Bladder microvascular endothelial cell (primary cell): ENCODE measurements around the gene NKAIN2. TPM values are rescaled to one million over a fixed set of nuclear protein-coding genes. Genes with fewer than 3 reads are reported as not detected.

Experiments used
- total RNA-seq: library from RNA; depleted of rRNA; stranded (reverse); fragments of >200 nt; gene quantifications from 2 replicates; pipeline ENCODE4 v1.2.3, GENCODE V29; 2014

Gene NKAIN2
- not detected in 2 replicates for total RNA-seq

DNA sequence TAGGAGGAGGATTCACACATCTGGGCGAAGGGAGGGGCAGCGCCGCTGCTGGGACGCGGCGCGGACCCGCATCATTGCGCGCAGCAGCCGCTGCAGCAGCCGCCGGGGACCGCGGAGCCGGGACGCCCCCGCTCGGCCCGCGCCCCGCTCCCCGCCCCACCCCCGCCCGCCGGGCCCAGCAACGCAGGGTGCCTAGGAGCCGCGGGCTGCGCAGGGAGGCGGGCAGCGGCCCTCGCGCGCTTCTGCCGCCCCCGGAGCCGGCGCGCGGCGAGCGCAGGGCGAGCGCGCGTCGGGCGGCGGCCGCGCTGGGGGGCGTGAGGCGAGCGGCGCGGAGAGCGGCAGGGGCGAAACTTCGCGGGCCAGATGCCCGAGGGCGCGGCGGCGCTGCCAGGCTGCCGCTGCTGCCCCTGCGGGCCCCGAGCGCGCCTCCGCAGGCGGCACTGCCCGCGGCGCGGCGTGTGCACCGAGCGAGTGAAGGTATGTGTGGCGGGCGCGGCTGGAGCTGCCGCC is at the start of gene NKAIN2:
TSS of gene NKAIN2 (plus strand) at position 362 of the 510 bp plus-strand sequence.

Other genes starting within 250 kb of the NKAIN2 start
- not detected in 2 replicates for gene TRDN, start 166.9 kb upstream of the NKAIN2 start, total RNA-seq